GM12892 (cell line): ENCODE results near the gene SREK1.

Experiments
- DNase-seq: peaks from one replicate; pipeline ENCODE4 v3.0.0; 2011; ENCODE audit not compliant: insufficient read length
- FAIRE-seq: peaks from 2 replicates; lab custom pipeline; 2011; peaks lifted over from hg19 to GRCh38; lab: Jason Lieb, UNC
- POLR2A ChIP-seq: IDR thresholded peaks from 2 replicates; pipeline ENCODE4 v1.6.1; 2011; ENCODE audit warnings: low read depth, low read length, control low read depth
- POLR2AphosphoS5 ChIP-seq: IDR thresholded peaks from 2 replicates; pipeline ENCODE4 v1.6.1; 2011; ENCODE audit warnings: low read depth, low read length, control low read depth
- TAF1 ChIP-seq: IDR thresholded peaks from 2 replicates; pipeline ENCODE4 v1.6.1; 2011; ENCODE audit warnings: low read depth, mild to moderate bottlenecking, control low read depth, low read length, borderline replicate concordance

The SREK1 gene

DNA sequence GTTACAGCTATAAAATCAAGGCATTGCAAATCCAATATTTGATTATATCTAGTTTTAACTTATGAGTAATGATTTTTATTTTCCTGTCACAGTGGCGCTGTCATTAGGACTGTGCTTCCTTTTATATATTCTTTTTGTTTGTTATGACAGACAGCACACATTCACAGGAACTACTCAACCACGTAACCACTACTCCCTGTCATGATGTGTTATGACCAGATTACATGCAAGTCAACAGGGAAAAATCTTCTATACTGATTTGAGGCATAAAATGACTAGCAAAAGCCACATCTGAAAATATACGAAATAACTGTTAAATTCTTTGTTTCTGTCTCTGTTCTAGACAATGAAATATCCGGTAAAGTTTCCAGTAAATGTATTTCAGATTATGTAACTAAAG lies 25.4 kb downstream of the SREK1 start:
- DNase-seq (no peak), FAIRE-seq (no peak)
- no peak for TF ChIP-seq POLR2AphosphoS5
- no peak for TF ChIP-seq TAF1
- no peak for TF ChIP-seq POLR2A

DNA sequence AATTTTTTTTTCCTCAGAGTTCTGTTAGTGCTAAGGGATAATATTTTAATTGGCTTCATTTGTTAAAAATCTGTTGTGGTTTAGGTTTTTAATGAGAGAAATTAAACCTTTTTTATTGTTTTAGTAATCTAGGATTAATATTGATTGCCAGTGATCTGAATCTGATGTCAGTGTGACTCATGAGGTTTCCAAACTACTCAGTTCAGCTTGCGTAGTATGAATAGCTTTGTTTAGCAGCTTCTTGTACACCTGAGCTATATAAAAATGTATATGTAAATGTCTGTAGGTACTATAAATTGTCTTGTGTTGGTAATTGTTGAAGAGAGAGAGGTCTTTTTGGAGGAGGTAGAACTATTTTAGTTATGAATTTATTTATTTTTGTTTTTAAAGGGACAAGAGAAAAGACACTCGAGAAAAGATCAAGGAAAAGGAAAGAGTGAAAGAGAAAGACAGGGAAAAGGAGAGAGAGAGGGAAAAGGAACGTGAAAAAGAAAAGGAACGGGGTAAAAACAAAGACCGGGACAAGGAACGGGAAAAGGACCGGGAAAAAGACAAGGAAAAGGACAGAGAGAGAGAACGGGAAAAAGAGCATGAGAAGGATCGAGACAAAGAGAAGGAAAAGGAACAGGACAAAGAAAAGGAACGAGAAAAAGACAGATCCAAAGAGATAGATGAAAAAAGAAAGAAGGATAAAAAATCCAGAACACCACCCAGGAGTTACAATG lies 26.3 kb downstream of the SREK1 start:
- FAIRE-seq, result no peak
- TF ChIP-seq TAF1, result no peak
- TF ChIP-seq POLR2A, result no peak
- no peak for TF ChIP-seq POLR2AphosphoS5
- DNase-seq, result no peak

DNA sequence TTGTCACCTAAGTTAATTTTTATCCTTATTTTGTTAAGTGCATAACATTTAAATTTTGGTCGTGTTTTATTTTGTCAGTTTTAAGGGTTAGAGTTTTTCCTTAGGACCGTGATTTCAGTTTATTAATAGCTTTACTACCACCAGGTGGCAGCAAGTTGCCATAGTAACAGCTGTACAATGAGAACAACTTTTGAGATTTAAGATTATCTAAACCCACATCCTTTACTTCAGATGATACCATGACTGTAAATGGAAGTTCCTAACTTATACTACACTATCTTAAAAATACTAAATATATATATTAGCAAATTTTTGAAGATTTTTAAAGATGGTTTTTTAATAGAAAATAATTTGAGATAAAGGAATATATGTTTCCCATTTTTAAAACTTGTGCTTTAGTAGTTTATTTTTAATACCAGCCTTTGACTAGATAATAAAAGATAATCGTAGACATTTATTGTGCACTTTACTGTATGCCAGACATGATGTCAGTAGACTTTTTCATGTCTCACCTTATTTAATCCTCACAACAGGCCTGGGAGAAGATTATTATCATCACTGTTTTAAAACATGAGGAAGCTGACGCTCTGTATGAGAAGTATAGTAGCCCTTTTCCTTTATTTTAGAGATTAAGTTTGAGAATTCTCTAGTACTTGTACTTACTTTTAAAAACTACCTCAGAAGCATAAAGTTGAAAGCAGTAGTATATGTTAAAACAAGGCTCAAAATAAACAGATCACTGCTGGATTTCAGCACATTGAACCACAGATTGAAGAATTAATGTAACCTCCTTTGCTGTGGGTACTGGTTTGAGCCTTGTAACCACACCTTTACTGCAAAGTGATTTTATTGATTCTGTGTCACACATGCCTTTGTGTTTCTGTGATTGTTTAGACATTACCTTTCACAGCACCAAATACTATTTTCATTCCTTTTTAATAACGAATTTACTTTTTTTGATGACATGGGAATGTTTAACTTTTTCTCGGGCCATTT lies 27.5 kb downstream of the SREK1 start:
- DNase-seq, result no peak
- FAIRE-seq, result no peak
- TF ChIP-seq TAF1 (no peak), POLR2AphosphoS5 (no peak), POLR2A (no peak)

DNA sequence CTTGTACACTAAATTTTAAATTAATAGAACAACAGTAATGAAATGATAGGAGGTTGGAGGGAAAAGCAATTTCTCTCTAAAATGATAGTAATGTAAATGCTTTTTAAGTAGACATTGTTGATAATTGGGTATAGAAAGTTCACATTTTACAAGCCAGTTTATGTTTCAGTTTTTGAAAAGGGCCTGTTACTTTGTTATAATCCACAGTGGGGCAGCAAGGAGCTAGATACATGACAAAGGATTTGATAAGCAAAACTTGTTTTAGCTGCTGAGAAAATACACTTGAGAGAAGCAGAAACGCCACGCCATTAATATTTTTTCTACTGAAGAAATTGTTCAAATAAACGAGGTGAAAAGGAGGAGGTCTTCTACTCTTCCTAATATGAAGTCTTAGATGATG lies 30.2 kb downstream of the SREK1 start:
- no peak for FAIRE-seq
- no peak for DNase-seq
- TF ChIP-seq POLR2A (no peak), TAF1 (no peak), POLR2AphosphoS5 (no peak)

DNA sequence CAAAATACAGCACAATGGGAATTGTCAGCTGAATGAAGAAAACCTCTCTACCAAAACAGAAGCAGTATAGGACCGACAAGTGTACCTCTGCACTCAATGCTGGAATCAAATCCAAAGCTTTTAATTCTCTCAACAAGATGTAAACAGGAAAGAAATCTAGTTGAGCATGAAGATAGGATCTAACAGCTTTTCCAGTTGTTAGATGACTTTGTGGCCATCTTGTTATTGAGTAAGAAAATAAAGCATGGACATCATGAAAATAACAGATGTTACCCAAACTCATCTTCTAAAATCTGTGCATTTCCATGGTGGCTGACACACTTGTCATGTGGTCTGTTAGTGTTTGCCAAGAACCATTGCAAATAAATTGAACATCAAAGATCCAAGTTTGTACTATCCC lies 34.7 kb downstream of the SREK1 start:
- FAIRE-seq, result no peak
- DNase-seq, result no peak
- TF ChIP-seq TAF1 (no peak), POLR2AphosphoS5 (no peak), POLR2A (no peak)

DNA sequence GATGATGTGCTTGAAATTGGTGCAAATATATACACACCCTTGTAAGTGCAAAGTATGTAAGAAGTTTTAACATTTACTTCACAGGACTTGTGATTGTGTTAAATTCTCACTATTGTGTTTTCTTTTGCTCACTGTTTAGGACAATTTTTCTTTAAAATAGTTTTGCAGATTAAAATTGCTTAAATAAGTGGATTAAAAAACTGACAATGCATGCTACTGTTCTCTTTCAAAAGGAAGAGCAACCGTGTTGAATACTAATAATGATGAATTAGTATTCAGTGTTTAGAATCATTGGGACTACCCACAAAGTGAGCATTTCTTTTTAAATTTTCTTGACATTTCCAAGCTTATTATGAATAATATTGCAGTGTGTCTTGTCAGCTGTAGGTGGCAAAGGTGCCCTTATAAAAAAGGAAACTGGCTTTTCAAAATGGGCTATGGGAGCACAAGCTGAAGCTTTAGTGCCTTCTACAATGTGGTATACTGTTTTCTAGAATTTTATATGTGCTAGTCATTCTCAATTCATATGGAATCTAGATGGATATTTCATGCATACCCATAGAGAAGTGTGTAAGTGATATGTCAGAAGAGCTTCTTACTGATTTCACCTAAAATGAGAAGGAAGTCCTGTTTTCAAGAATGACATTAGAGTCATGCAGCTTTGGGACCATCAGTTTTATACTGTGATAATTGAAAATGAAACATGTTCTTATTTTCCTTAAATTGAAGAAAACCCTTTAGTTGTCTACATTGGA lies 35.4 kb downstream of the SREK1 start:
- TF ChIP-seq POLR2AphosphoS5, result no peak
- no peak for TF ChIP-seq TAF1
- no peak for TF ChIP-seq POLR2A
- DNase-seq, result no peak
- no peak for FAIRE-seq

DNA sequence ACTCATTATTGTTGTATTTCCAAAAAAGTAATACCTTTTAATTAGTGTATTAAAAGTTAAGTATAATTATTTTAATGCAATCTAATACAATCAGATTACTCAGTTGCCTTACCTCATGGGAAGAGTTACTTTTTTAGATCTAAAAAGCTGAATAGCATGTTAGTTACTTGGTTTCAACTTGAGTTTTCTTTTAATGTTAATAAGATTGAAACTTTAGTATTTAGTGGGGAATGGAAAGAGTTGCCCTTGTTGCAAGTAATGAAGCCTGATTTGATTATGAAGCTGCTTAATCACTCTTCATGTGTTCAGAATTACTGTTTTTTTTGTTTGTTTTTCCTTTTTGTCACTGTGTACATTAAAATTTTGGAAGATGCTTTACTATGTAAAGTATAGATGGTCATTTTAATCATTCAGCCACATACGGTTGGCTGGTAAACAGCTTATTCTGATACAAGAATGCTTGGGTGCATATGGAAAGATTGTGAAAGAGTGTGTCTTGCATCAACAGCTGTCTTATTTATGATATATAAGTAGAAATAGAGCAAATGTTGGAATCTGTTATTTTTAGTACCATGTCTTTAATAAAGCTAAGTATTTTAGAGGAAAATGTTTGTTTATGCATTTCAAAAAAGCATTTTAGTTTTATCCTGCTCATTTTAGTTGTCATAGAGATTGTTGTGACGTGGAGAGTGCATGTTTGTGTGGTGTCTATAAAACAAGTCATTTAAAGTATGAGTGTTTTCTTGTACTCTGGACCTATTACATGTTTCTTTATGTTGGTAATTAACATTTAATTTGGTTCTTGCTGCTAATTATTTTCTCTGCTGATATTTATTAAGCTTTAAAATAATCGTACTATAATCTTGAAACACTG lies 36.4 kb downstream of the SREK1 start:
- FAIRE-seq, result no peak
- DNase-seq, result no peak
- TF ChIP-seq TAF1 (no peak), POLR2AphosphoS5 (0 out of 2 replicates have a peak, but pooled peaks have one; percentile 10)

DNA sequence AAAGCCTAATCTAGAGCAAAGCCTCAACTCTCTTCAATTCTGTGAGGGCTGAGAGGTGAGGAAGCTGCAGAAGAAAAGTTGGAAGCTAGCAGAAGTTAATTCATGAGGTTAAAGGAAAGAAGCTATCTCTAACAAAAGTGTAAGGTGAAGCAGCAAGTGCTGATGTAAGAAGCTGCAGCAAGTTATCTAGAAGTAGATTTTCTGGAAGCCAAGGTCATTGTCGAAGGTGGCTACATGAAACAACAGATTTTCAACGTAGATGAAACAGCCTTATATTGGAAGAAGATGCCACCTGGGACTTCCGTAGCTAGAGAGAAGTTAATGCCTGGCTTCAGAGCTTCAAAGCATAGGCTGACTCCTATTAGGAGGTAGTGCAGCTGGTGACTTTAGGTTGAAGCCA lies 42.0 kb downstream of the SREK1 start:
- TF ChIP-seq TAF1 (no peak), POLR2AphosphoS5 (no peak), POLR2A (no peak)
- no peak for FAIRE-seq
- no peak for DNase-seq

DNA sequence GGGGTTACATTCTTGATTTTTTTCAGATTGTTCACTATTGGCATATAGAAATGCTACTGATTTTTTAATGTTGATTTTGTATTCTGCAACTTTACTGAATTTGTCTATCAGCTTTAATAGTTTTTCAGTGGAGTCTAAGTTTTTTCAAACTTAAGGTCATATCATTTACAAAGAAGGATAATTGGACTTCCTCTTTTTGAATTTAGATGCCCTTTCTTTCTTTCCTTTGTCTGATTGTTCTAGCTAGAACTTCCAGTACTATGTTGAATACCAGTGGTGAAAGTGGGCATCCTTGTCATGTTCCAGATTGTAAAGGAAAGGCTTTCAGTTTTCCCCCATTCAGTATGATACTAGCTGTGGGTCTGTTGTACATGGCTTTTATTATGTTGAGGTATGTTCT lies 49.3 kb downstream of the SREK1 start:
- DNase-seq (no peak), FAIRE-seq (no peak)
- TF ChIP-seq POLR2AphosphoS5, result no peak
- TF ChIP-seq POLR2A, result no peak
- no peak for TF ChIP-seq TAF1

DNA sequence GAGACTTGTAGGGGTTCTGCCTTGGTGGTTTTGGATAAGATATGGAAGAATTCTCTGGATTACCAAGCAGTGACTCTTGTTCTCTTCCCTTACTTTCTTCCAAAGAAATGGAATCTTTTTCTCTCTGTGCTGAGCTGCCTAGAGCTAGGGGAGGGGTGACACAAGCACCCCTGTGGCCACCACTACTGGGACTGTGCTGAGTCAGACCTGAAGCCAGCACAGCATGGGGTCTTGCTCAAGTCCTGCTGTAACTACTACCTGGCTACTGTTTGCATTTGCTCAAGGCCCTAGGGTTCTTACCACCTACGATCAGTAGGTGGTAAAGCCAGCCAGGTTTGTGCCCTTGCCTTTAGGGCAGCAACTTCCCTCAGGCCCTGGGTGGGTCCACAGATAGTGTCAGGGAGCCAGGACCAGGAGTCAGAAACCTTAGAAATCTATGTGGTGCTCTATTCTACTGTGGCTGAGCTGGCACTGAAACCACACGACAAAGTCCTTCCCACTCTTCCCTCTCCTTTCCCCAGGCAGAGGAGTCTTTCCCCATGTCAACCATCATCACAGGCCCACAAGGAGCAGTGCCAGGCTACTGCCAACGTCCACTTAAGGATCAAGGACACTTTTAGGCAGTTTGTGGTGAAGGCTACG lies 53.8 kb downstream of the SREK1 start:
- no peak for FAIRE-seq
- no peak for DNase-seq
- TF ChIP-seq POLR2A, result no peak
- no peak for TF ChIP-seq POLR2AphosphoS5
- TF ChIP-seq TAF1, result no peak

DNA sequence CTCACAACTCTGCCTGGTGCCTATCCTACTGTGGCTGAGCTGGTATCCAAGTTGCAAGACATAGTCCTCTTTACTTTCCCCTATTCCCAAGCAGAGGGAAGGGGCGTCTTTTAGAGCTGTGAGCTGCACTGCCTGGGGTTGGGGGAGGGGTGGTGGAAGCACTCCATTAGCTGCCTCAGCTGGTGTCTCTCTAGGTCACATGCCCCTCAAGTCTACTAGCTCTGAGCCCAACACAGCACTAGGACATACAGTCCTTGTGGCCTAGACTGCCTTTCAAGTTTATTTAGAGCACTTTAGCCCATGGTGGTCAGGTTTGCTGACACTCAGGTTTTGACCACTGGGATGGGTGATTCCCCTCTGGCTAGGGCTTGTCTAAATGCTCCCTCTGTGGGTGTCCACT lies 54.7 kb downstream of the SREK1 start:
- DNase-seq (no peak), FAIRE-seq (no peak)
- no peak for TF ChIP-seq POLR2AphosphoS5
- no peak for TF ChIP-seq TAF1
- no peak for TF ChIP-seq POLR2A
